Activated T-cell treated with anti-CD3 and anti-CD28 coated beads, Interleukin-2, amount 50 U/mL, for 4 hours (primary cell): ENCODE data around the gene DENND6B. TPM values are rescaled to one million over a fixed set of nuclear protein-coding genes. Genes with fewer than 3 reads are reported as not detected.

Experiments
- ATAC-seq, 2 donors: fragments of 200-7000 bp; cut with Tn5 transposase; one replicate each; pipeline ENCODE4 v1.10.0; 2021
- DNase-seq: peaks from one replicate; pipeline ENCODE4 v3.0.0-alpha.2; 2020
- H3K27me3 Mint-ChIP-seq: one replicate; pipeline ENCODE4 v1.8.0; 2021; ENCODE audit warnings: low read depth, mixed read lengths
- H3K36me3 Mint-ChIP-seq: one replicate; pipeline ENCODE4 v1.8.0; 2022; ENCODE audit warnings: mixed read lengths; ENCODE audit not compliant: insufficient read depth
- H3K4me1 Mint-ChIP-seq: one replicate; pipeline ENCODE4 v1.8.0; 2021; ENCODE audit warnings: low read depth, mixed read lengths
- H3K4me3 Mint-ChIP-seq: one replicate; pipeline ENCODE4 v1.8.0; 2021; ENCODE audit warnings: mild to moderate bottlenecking, moderate library complexity, mixed read lengths
- H3K9me3 Mint-ChIP-seq: one replicate; pipeline ENCODE4 v1.8.0; 2021; ENCODE audit warnings: mixed read lengths
- total RNA-seq, 3 donors: library from RNA; stranded (reverse); gene quantifications; one replicate each; pipeline ENCODE4 v1.2.1, GENCODE V29; 2021

DENND6B gene
- total RNA-seq, 3 donors from 2014 or later = 1.0 to 1.6 (median 1.3) TPM

GRCh38 chr22:50306753-50307749 lies 19.8 kb downstream of the DENND6B start, which contains the start of gene PLXNB2:
PLXNB2 (minus strand) TSS chr22:50307646; CDS start chr22:50290584, 17,062 bp downstream.
- Mint-ChIP-seq H3K36me3 (no peaks in the 10 kb centered on the region), H3K27me3 (peaks cover 17% of the 10 kb centered on the region), H3K4me1 (peaks cover 9% of the 10 kb centered on the region), H3K9me3 (no peaks in the 10 kb centered on the region), H3K4me3 (no peak within 1 kb of the TSS)
- DNase-seq (no peak), ATAC-seq (peak; percentile 61 to 62)

DNA sequence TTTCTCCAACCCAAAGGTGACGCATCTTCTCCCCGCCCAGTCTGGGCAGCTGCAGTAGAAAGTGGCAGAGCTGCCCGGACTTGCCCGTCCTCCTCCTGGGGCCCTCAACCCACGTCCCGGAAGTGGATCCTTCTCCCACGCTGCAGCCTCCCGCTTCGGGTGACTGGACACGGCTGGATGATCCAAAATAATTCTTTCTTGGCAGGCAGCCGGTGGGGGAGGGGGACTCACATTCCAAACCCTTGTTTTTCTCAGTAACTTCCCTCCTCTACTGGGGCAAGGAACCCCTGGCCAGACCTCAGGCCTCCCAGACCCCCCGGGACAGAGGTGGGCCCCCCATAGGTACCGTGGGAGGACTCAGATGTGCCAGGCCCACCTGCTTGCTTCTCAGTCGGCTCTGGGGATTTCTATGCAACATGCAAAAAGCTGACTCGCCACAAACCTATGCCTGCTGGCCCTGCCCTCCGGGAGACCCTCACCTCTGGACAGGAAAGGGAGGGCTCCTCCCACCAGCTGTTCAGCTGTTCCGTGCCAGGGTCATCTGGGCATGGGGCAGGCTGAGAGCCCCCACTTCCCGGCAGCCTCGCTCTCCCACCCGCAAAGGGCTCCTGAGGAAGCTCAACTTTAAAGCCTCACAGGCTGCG lies 20.8 kb downstream of the DENND6B start:
- H3K4me3 Mint-ChIP-seq = peak overlapping the region; percentile 58
- ATAC-seq (no peak), DNase-seq (no peak)
- H3K4me1 Mint-ChIP-seq = peaks cover 9% of the 10 kb centered on the region
- no peaks in the 10 kb centered on the region for H3K36me3 Mint-ChIP-seq
- H3K9me3 Mint-ChIP-seq = no peaks in the 10 kb centered on the region
- peaks cover 18% of the 10 kb centered on the region for H3K27me3 Mint-ChIP-seq

DNA sequence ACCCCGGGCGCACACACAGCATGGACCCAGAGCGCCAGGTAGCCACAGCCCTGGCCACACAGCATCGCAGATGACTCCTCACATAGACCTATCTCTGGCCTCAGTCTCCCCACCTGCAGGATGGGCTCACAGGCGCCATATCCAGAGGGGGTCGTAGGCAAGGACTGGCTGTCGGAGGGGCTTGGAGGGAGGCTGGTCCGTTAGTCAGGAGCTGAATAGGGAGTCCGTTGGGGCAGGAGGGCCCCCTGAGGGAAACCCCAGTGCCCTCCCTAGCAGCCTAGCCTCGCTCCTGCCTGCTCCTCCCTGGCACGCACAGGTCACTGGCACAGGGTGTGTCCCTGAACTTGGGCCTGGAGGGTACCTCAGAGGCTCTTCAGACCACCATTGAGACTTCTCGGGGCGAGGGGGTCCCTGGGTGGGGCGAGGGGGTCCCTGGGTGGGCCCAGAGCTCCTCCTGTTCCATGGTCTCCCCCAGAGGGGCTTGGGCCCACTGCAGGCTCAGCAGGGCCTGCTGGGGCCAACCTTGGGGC lies 21.4 kb downstream of the DENND6B start:
- peaks cover 9% of the 10 kb centered on the region for H3K4me1 Mint-ChIP-seq
- no peak for ATAC-seq
- no peak for DNase-seq
- H3K4me3 Mint-ChIP-seq = no peak overlapping the region
- H3K9me3 Mint-ChIP-seq = no peaks in the 10 kb centered on the region
- H3K36me3 Mint-ChIP-seq = no peaks in the 10 kb centered on the region
- peaks cover 20% of the 10 kb centered on the region for H3K27me3 Mint-ChIP-seq

DNA sequence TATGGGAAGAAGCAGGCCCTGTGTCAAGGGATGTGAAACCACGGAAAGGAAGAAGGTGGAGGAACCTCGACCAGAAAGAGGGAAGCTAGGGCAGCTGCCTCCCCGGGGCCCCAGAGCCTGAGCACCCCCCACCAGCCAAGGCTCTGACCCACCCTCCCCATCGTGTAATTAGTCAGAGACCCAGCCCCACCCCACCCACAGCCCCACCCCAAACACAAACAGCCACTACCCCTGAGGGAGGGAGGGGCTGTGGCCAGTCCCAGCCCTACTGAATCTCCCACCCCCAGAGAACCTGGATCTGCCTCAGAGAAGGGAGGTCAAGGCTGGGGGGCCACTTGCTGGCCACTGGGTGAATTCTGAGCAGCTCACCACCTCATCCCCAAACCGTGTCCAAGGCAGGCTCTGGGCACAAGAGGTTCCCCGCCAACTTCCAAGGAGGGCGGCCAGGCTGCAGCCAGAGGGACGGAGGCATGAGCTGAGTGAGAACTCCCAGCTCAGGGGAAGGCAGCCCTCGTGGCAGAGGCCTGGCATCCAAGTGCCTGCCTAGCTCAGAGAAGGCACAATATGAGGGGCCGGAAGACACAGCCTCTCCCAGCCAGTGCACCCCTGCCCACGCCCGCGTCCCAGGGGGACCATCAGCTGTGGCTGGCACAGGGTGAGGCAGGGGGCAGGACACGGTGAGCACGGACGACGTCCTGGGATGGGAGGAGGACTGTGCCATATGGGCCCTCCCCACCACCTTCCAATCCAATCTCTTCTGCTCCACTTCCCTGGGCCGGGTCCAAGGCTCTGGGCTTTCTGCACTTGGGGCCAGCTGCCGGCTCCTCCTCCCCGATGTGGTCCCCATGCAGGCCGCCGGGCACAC lies 22.1 kb downstream of the DENND6B start:
- H3K36me3 Mint-ChIP-seq = no peaks in the 10 kb centered on the region
- peaks cover 9% of the 10 kb centered on the region for H3K4me1 Mint-ChIP-seq
- ATAC-seq (no peak), DNase-seq (no peak)
- peaks cover 20% of the 10 kb centered on the region for H3K27me3 Mint-ChIP-seq
- no peak overlapping the region for H3K4me3 Mint-ChIP-seq
- H3K9me3 Mint-ChIP-seq = no peaks in the 10 kb centered on the region

GRCh38 chr22:50303848-50304527 lies 22.8 kb downstream of the DENND6B start:
- H3K4me1 Mint-ChIP-seq = peaks cover 9% of the 10 kb centered on the region

DNA sequence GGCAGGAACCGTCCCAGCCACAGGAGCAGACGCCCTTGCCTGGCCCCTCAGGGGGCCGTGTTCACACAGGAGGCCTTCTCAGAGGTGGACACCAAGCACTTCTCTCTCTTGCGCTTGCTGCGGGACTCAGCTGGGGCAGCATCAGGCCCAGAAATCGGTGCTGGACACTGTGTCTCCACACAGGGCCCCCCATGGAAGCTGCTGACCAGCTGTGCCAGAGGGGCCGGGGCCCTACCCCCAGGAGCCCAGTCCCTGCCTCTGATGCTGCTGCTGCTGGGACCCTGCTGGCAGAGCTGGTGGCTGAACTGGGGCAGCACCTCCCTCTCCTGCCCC lies 23.3 kb downstream of the DENND6B start:
- Mint-ChIP-seq H3K27me3 (peaks cover 18% of the 10 kb centered on the region), H3K4me3 (no peak overlapping the region), H3K36me3 (no peaks in the 10 kb centered on the region), H3K4me1 (peaks cover 7% of the 10 kb centered on the region), H3K9me3 (no peaks in the 10 kb centered on the region)
- ATAC-seq = no peak
- no peak for DNase-seq

More at GRCh38 chr22:50303848-50304527, 22.8 kb downstream of the DENND6B start:
- H3K36me3 Mint-ChIP-seq = no peaks in the 10 kb centered on the region
- no peak overlapping the region for H3K4me3 Mint-ChIP-seq
- DNase-seq (no peak), ATAC-seq (no peak)
- peaks cover 20% of the 10 kb centered on the region for H3K27me3 Mint-ChIP-seq
- no peaks in the 10 kb centered on the region for H3K9me3 Mint-ChIP-seq

DNA sequence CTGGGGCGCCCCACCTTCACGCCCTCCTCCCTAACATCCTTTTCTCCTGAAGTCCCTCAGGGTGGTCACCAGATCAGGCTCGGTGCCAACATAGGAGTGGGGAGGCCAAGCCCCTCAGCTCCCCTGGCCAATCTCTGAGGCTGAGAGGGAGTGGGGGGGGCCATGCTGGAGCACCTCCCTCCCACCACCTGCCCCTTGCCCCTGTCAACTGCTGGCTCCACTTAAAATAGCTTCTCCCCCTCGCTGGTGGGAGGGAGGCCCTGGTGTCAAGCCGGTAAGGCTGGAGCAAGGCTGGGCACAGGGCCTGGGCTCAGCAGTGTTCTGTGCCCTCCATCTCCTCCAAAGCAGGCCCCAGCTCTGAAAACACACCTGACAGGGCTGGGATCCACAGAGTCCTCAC lies 24.2 kb downstream of the DENND6B start:
- Mint-ChIP-seq H3K4me1 (peaks cover 7% of the 10 kb centered on the region), H3K4me3 (no peak overlapping the region), H3K9me3 (no peaks in the 10 kb centered on the region), H3K27me3 (peaks cover 22% of the 10 kb centered on the region), H3K36me3 (no peaks in the 10 kb centered on the region)
- DNase-seq = no peak
- no peak for ATAC-seq

GRCh38 chr22:50302041-50302541 lies 24.7 kb downstream of the DENND6B start:
- ATAC-seq (no peak), DNase-seq (no peak)
- H3K9me3 Mint-ChIP-seq = no peaks in the 10 kb centered on the region
- H3K4me1 Mint-ChIP-seq = peaks cover 7% of the 10 kb centered on the region
- no peak overlapping the region for H3K4me3 Mint-ChIP-seq
- H3K27me3 Mint-ChIP-seq = peaks cover 24% of the 10 kb centered on the region
- no peaks in the 10 kb centered on the region for H3K36me3 Mint-ChIP-seq

DNA sequence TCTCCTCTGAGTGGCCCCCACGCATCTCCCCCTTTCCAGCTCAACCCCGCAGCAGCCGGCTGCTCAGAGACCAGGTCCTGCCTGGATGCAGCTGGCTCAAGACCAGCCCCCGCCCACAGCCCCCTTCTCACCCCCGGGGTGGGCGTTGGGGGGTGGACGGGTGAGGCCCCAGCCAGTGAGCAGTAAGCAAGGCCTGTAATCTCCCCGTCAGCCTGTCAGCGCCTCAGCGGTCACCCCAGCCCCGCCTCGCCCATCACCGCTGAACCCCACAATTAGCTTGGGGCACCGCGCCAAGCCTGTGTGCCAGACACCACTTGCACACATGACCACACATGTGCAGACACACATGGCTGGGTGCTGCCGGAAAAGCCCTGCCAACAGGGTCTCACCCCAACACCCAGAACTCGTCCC lies 25.2 kb downstream of the DENND6B start:
- H3K4me1 Mint-ChIP-seq = peaks cover 7% of the 10 kb centered on the region
- no peak overlapping the region for H3K4me3 Mint-ChIP-seq
- DNase-seq (no peak), ATAC-seq (no peak)
- H3K36me3 Mint-ChIP-seq = no peaks in the 10 kb centered on the region
- peaks cover 24% of the 10 kb centered on the region for H3K27me3 Mint-ChIP-seq
- no peaks in the 10 kb centered on the region for H3K9me3 Mint-ChIP-seq

DNA sequence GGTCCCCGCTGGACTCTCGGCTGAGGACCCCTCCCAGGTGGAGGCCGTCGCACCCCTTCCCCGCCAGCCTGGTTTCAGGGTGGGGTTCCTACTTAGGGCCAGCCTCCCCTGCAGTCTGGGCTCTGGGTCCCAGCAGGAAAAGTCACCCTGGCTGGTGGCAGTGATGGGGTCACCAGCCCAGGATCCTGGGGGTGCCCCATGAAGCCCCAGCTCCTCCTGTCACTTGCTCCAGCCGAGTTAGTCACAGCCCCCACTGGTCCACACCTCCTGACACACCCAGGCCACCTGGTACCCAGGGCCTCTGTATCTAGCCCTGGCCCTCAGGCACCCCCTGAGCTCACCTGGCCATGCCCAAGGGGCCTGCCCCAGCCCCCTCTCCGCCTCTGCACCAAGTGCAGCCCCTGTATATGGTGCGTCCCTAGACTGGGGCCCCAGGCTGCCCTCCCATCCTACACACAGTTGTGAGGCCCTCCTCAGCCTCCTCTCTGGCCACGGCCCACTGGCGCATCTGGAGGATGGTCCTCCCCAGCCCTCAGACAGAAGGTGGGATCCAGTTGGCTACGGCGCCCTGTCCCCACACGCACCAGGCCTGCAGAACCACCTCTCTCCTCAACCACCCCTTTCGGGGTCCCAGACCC lies 26.1 kb downstream of the DENND6B start:
- DNase-seq = no peak
- no peaks in the 10 kb centered on the region for H3K36me3 Mint-ChIP-seq
- peaks cover 17% of the 10 kb centered on the region for H3K27me3 Mint-ChIP-seq
- ATAC-seq = no peak
- H3K4me1 Mint-ChIP-seq = peaks cover 2% of the 10 kb centered on the region
- no peaks in the 10 kb centered on the region for H3K9me3 Mint-ChIP-seq
- H3K4me3 Mint-ChIP-seq = no peak overlapping the region

DNA sequence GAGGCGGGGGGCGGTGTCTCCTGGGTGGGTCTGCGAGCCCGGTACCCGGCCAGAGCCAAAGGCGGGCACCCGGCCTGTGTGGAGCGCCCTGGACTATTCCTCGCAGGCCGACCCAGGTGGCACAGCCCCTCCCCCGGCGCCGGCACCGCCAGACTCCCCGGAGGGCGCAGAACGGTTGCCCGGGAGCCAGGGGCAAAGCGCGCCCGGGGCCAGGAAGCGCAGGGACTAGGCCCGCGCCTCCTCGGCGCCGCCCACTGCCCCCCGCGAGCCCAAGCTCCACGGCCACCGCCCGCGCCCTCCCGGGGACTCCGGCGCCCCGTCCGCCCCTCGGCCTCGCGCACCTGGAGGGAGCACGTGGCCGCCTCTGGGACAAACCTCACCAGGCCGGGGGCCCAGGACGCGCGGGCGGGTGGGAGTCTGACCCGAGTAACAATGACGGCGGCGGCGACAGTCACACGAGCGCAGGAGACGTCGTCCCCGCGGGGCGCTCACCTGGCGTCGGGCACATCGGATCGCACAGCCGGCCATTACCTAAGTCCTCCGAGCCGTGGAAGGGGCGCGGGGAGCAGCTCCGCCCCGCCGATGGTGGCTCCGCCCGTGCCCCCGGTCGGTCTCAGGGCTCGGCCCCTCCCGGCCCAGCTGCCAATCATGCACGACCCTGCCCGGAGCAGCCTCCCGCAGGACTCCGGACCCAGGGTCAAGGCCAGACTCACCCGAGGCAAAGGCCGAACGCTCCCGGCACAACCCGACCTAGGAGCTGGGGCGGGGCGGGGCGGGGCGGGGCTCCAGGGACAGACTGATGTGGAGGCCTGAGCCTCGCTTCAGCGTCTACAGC lies 26.8 kb downstream of the DENND6B start:
- H3K36me3 Mint-ChIP-seq = no peaks in the 10 kb centered on the region
- DNase-seq = no peak
- ATAC-seq = peak in 1 of 2 donors; percentile 13
- H3K27me3 Mint-ChIP-seq = peaks cover 19% of the 10 kb centered on the region
- no peaks in the 10 kb centered on the region for H3K9me3 Mint-ChIP-seq
- H3K4me1 Mint-ChIP-seq = peaks cover 2% of the 10 kb centered on the region
- no peak overlapping the region for H3K4me3 Mint-ChIP-seq

GRCh38 chr22:50298937-50299784 lies 27.7 kb downstream of the DENND6B start:
- no peak for ATAC-seq
- no peak overlapping the region for H3K4me3 Mint-ChIP-seq
- no peaks in the 10 kb centered on the region for H3K9me3 Mint-ChIP-seq
- H3K36me3 Mint-ChIP-seq = no peaks in the 10 kb centered on the region
- no peak for DNase-seq
- peaks cover under 1% of the 10 kb centered on the region for H3K4me1 Mint-ChIP-seq
- H3K27me3 Mint-ChIP-seq = peaks cover 17% of the 10 kb centered on the region
